Stomach (tissue), 4 donors: Measurements from ENCODE around the gene LOXL1.

Source experiments
- EP300 ChIP-seq: sonication (generic); formaldehyde crosslinking; IDR thresholded peaks from one replicate; pipeline ENCODE4 v1.6.1; 2017; ENCODE audit warnings: antibody characterized with exemption
- POLR2A ChIP-seq, 4 donors: fragments of 450-650 bp; IDR thresholded peaks; one replicate each; pipeline ENCODE4 v1.6.1; 2016; ENCODE audit warnings: antibody characterized with exemption in 4 of 4, control low read depth in 2 of 4, mild to moderate bottlenecking in 1 of 4, moderate library complexity in 1 of 4
- POLR2AphosphoS5 ChIP-seq, 3 donors: sonication (generic); formaldehyde crosslinking; IDR thresholded peaks; one replicate each; pipeline ENCODE4 v1.6.1; 2016; ENCODE audit warnings: antibody characterized with exemption in 3 of 3
- TF ChIP-seq, protein P1 (sequence below), 7 experiments: fragments of 450-650 bp in 4 of 7; fragments of 200-600 bp in 3 of 7; sonication (generic) in 3 of 7; IDR thresholded peaks; one replicate each; pipeline ENCODE4 v1.5.1; 2016 to 2019; ENCODE audit warnings: antibody characterized with exemption in 7 of 7, control low read depth in 2 of 7, mild to moderate bottlenecking in 1 of 7

- TF ChIP-seq POLR2AphosphoS5 (IDR thresholded peaks at IDR 0.05) (no peak), EP300 (no peak), POLR2A (IDR thresholded peaks at IDR 0.05) (no peak)
- TF ChIP-seq, protein P1, sequence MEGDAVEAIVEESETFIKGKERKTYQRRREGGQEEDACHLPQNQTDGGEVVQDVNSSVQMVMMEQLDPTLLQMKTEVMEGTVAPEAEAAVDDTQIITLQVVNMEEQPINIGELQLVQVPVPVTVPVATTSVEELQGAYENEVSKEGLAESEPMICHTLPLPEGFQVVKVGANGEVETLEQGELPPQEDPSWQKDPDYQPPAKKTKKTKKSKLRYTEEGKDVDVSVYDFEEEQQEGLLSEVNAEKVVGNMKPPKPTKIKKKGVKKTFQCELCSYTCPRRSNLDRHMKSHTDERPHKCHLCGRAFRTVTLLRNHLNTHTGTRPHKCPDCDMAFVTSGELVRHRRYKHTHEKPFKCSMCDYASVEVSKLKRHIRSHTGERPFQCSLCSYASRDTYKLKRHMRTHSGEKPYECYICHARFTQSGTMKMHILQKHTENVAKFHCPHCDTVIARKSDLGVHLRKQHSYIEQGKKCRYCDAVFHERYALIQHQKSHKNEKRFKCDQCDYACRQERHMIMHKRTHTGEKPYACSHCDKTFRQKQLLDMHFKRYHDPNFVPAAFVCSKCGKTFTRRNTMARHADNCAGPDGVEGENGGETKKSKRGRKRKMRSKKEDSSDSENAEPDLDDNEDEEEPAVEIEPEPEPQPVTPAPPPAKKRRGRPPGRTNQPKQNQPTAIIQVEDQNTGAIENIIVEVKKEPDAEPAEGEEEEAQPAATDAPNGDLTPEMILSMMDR (IDR thresholded peaks at IDR 0.05): no peak
Observed at GRCh38 chr15:73931441-73931840, 5.2 kb downstream of the LOXL1 start.
